ENCODE measurements around the gene TMCO4. TPM values are rescaled to one million over a fixed set of nuclear protein-coding genes. Genes with fewer than 3 reads are reported as not detected.

TMCO4 gene
- total and polyA plus RNA-seq, 2 donors (not counting 3 experiments of a cell fraction or from before 2014, with no cell fraction given), result 7.6 to 10.3 TPM

- Histone ChIP-seq H2AFZ (ENCODE audit: low read depth, low read length) (no peak overlapping the region), H3K27ac (ENCODE audit: insufficient read depth, low read depth, low read length) (no peak overlapping the region), H3K4me1 (ENCODE audit: control insufficient read depth, extremely low read depth, insufficient read depth, low read length) (peaks cover 16% of the 10 kb centered on the region), H3K36me3 (ENCODE audit: control insufficient read depth in 2 of 2, extremely low read depth in 1 of 2, insufficient read depth in 2 of 2, low read length in 2 of 2) (no peaks in the 10 kb centered on the region), H3K9ac (replicated peaks; ENCODE audit: extremely low read depth, insufficient read depth, low read length) (no peak overlapping the region), H3K9me1 (replicated peaks; ENCODE audit: control insufficient read depth, extremely low read depth, insufficient read depth, low read length) (no peaks in the 10 kb centered on the region), H3K4me2 (ENCODE audit: insufficient read depth, low read length) (no peak overlapping the region), H3K4me3 (replicated peaks in 1 of 3; ENCODE audit: insufficient read depth in 1 of 3, low read depth in 1 of 3, low read length in 3 of 3) (no peak overlapping the region), H3K9me3 (replicated peaks; ENCODE audit: control insufficient read depth, insufficient read depth, low read length) (no peaks in the 10 kb centered on the region), H3K27me3 (ENCODE audit: control insufficient read depth in 2 of 2, insufficient read depth in 2 of 2, low read length in 2 of 2) (no peaks in the 10 kb centered on the region), H4K20me1 (replicated peaks; ENCODE audit: control insufficient read depth, extremely low read depth, insufficient read depth, low read length) (no peaks in the 10 kb centered on the region), H3K79me2 (ENCODE audit: control insufficient read depth, insufficient read depth, low read length) (no peaks in the 10 kb centered on the region)
- DNase-seq (ENCODE audit: low read depth, low spot score) (no peak), FAIRE-seq (no peak)
- dilution Hi-C loops (cut with MboI; ENCODE audit: extremely low pct_ligation_motif_present, low sequenced_read_pairs), result no loop called here
- ChIA-PET CTCF (no interaction called here), POLR2A (no interaction called here)
- intact Hi-C loops (cut with micrococcal nuclease), result no loop called here
- no peak for TF ChIP-seq MYC (IDR thresholded peaks at IDR 0.05; ENCODE audit: low read depth, low read length)
- no peak for TF ChIP-seq FOS (IDR thresholded peaks at IDR 0.05; ENCODE audit: borderline replicate concordance, insufficient read depth, low read length)
- TF ChIP-seq EZH2 (IDR thresholded peaks at IDR 0.05; ENCODE audit: borderline replicate concordance, low read depth, low read length, severe bottlenecking), result no peak
- no peak for TF ChIP-seq POLR2A (IDR thresholded peaks at IDR 0.05; ENCODE audit: low read depth, low read length)
- no peak for TF ChIP-seq GATA2 (IDR thresholded peaks at IDR 0.05; ENCODE audit: insufficient read depth, insufficient read length, low read depth, low read length)
- TF ChIP-seq CTCF (IDR thresholded peaks at IDR 0.05; ENCODE audit: extremely low read depth in 1 of 2, insufficient read depth in 1 of 2, low read depth in 1 of 2, low read length in 2 of 2), result no peak
- TF ChIP-seq MAX (IDR thresholded peaks at IDR 0.05; ENCODE audit: insufficient read depth, insufficient read length), result no peak
- TF ChIP-seq POLR2AphosphoS5 (IDR thresholded peaks at IDR 0.05; ENCODE audit: insufficient read depth, low read depth, low read length), result no peak
- TF ChIP-seq JUN (IDR thresholded peaks at IDR 0.05; ENCODE audit: borderline replicate concordance, insufficient read depth, insufficient read length, low read depth), result no peak
- no TSS peak for BruUV-seq (replicated peaks)
Observed at GRCh38 chr1:19655718-19656080, 144.0 kb downstream of the TMCO4 start.
